Measurements from ENCODE around the gene HRCT1.
"Not testable (repeated sequence)": the region's sequence is repeated elsewhere in the genome, so short reads cannot be mapped to it uniquely, and the experiment has no call there.

HRCT1 gene

GRCh38 chr9:35868933-35869332 lies 37.1 kb upstream of the HRCT1 start:
- no peak overlapping the region for H3K9ac ChIP-seq (ENCODE audit: low read depth, low read length)

GRCh38 chr9:35869621-35870216 lies 36.3 kb upstream of the HRCT1 start:
- no peaks in the 10 kb centered on the region for H3K4me1 ChIP-seq (ENCODE audit: control insufficient read depth, insufficient read depth, low read length)
- no peaks in the 10 kb centered on the region for H3K36me3 ChIP-seq (ENCODE audit: control insufficient read depth, insufficient read depth, low read length)
- no peak overlapping the region for H3K9ac ChIP-seq (ENCODE audit: low read depth, low read length)
- no peaks in the 10 kb centered on the region for H3K9me3 ChIP-seq (ENCODE audit: control insufficient read depth, insufficient read depth, low read length)
- no peak overlapping the region for H3K4me3 ChIP-seq (ENCODE audit: low read depth, low read length)
- H3K27me3 ChIP-seq (ENCODE audit: control insufficient read depth, insufficient read depth, low read length), result no peaks in the 10 kb centered on the region

More at GRCh38 chr9:35868933-35869332, 37.1 kb upstream of the HRCT1 start:
- no peaks in the 10 kb centered on the region for H3K4me1 ChIP-seq (ENCODE audit: control insufficient read depth, insufficient read depth, low read length)
- H3K9me3 ChIP-seq (ENCODE audit: control insufficient read depth, insufficient read depth, low read length), result no peaks in the 10 kb centered on the region
- no peaks in the 10 kb centered on the region for H3K36me3 ChIP-seq (ENCODE audit: control insufficient read depth, insufficient read depth, low read length)
- H3K27me3 ChIP-seq (ENCODE audit: control insufficient read depth, insufficient read depth, low read length), result no peaks in the 10 kb centered on the region
- no peak overlapping the region for H3K4me3 ChIP-seq (ENCODE audit: low read depth, low read length)

- Histone ChIP-seq H3K36me3 (ENCODE audit: control insufficient read depth, insufficient read depth, low read length) (no peaks in the 10 kb centered on the region), H3K4me1 (ENCODE audit: control insufficient read depth, insufficient read depth, low read length) (no peaks in the 10 kb centered on the region), H3K9ac (ENCODE audit: low read depth, low read length) (no peak within 1 kb of the TSS), H3K27me3 (ENCODE audit: control insufficient read depth, insufficient read depth, low read length) (no peaks in the 10 kb centered on the region), H3K9me3 (ENCODE audit: control insufficient read depth, insufficient read depth, low read length) (no peaks in the 10 kb centered on the region), H3K4me3 (ENCODE audit: low read depth, low read length) (no peak within 1 kb of the TSS)
Observed at GRCh38 chr9:35870351-35870923, 35.6 kb upstream of the HRCT1 start, which contains the start of gene OR13J1. TSS of gene OR13J1 (minus strand) at chr9:35870401. CDS start at chr9:35870401, 0 bp downstream.

- no peaks in the 10 kb centered on the region for H3K36me3 ChIP-seq (ENCODE audit: control insufficient read depth, insufficient read depth, low read length)
- H3K9me3 ChIP-seq (ENCODE audit: control insufficient read depth, insufficient read depth, low read length), result no peaks in the 10 kb centered on the region
- H3K4me1 ChIP-seq (ENCODE audit: control insufficient read depth, insufficient read depth, low read length), result no peaks in the 10 kb centered on the region
- H3K9ac ChIP-seq (ENCODE audit: low read depth, low read length), result no peak overlapping the region
- no peak overlapping the region for H3K4me3 ChIP-seq (ENCODE audit: low read depth, low read length)
- no peaks in the 10 kb centered on the region for H3K27me3 ChIP-seq (ENCODE audit: control insufficient read depth, insufficient read depth, low read length)
Observed at GRCh38 chr9:35871545-35871944, 34.5 kb upstream of the HRCT1 start.

- H3K9ac ChIP-seq (ENCODE audit: low read depth, low read length), result no peak overlapping the region
- no peaks in the 10 kb centered on the region for H3K9me3 ChIP-seq (ENCODE audit: control insufficient read depth, insufficient read depth, low read length)
- no peaks in the 10 kb centered on the region for H3K27me3 ChIP-seq (ENCODE audit: control insufficient read depth, insufficient read depth, low read length)
- no peaks in the 10 kb centered on the region for H3K36me3 ChIP-seq (ENCODE audit: control insufficient read depth, insufficient read depth, low read length)
- H3K4me1 ChIP-seq (ENCODE audit: control insufficient read depth, insufficient read depth, low read length), result no peaks in the 10 kb centered on the region
- no peak overlapping the region for H3K4me3 ChIP-seq (ENCODE audit: low read depth, low read length)
Observed at GRCh38 chr9:35872505-35872904, 33.5 kb upstream of the HRCT1 start.

GRCh38 chr9:35882263-35882848 lies 23.6 kb upstream of the HRCT1 start:
- Histone ChIP-seq H3K9me3 (ENCODE audit: control insufficient read depth, insufficient read depth, low read length) (no peaks in the 10 kb centered on the region), H3K4me3 (ENCODE audit: low read depth, low read length) (no peak overlapping the region), H3K4me1 (ENCODE audit: control insufficient read depth, insufficient read depth, low read length) (no peaks in the 10 kb centered on the region), H3K9ac (ENCODE audit: low read depth, low read length) (no peak overlapping the region), H3K36me3 (ENCODE audit: control insufficient read depth, insufficient read depth, low read length) (no peaks in the 10 kb centered on the region), H3K27me3 (ENCODE audit: control insufficient read depth, insufficient read depth, low read length) (no peaks in the 10 kb centered on the region)

GRCh38 chr9:35882996-35883395 lies 23.0 kb upstream of the HRCT1 start:
- H3K4me1 ChIP-seq (ENCODE audit: control insufficient read depth, insufficient read depth, low read length), result no peaks in the 10 kb centered on the region
- no peak overlapping the region for H3K9ac ChIP-seq (ENCODE audit: low read depth, low read length)

GRCh38 chr9:35884908-35885307 lies 21.1 kb upstream of the HRCT1 start:
- not testable (repeated sequence) for H3K9ac ChIP-seq (ENCODE audit: low read depth, low read length); H3K36me3 ChIP-seq (ENCODE audit: control insufficient read depth, insufficient read depth, low read length); H3K4me3 ChIP-seq (ENCODE audit: low read depth, low read length); H3K27me3 ChIP-seq (ENCODE audit: control insufficient read depth, insufficient read depth, low read length); H3K9me3 ChIP-seq (ENCODE audit: control insufficient read depth, insufficient read depth, low read length); H3K4me1 ChIP-seq (ENCODE audit: control insufficient read depth, insufficient read depth, low read length)

More at GRCh38 chr9:35882996-35883395, 23.0 kb upstream of the HRCT1 start:
- Histone ChIP-seq H3K27me3 (ENCODE audit: control insufficient read depth, insufficient read depth, low read length) (no peaks in the 10 kb centered on the region), H3K36me3 (ENCODE audit: control insufficient read depth, insufficient read depth, low read length) (no peaks in the 10 kb centered on the region), H3K9me3 (ENCODE audit: control insufficient read depth, insufficient read depth, low read length) (no peaks in the 10 kb centered on the region), H3K4me3 (ENCODE audit: low read depth, low read length) (no peak overlapping the region)

- no peak overlapping the region for H3K9ac ChIP-seq (ENCODE audit: low read depth, low read length)
- H3K9me3 ChIP-seq (ENCODE audit: control insufficient read depth, insufficient read depth, low read length), result no peaks in the 10 kb centered on the region
- no peaks in the 10 kb centered on the region for H3K36me3 ChIP-seq (ENCODE audit: control insufficient read depth, insufficient read depth, low read length)
- H3K4me3 ChIP-seq (ENCODE audit: low read depth, low read length), result no peak overlapping the region
- no peaks in the 10 kb centered on the region for H3K27me3 ChIP-seq (ENCODE audit: control insufficient read depth, insufficient read depth, low read length)
- no peaks in the 10 kb centered on the region for H3K4me1 ChIP-seq (ENCODE audit: control insufficient read depth, insufficient read depth, low read length)
Observed at GRCh38 chr9:35891646-35892045, 14.4 kb upstream of the HRCT1 start.

GRCh38 chr9:35892051-35892450 lies 14.0 kb upstream of the HRCT1 start:
- Histone ChIP-seq H3K9me3 (ENCODE audit: control insufficient read depth, insufficient read depth, low read length) (no peaks in the 10 kb centered on the region), H3K9ac (ENCODE audit: low read depth, low read length) (no peak overlapping the region), H3K4me1 (ENCODE audit: control insufficient read depth, insufficient read depth, low read length) (no peaks in the 10 kb centered on the region), H3K36me3 (ENCODE audit: control insufficient read depth, insufficient read depth, low read length) (no peaks in the 10 kb centered on the region), H3K4me3 (ENCODE audit: low read depth, low read length) (no peak overlapping the region), H3K27me3 (ENCODE audit: control insufficient read depth, insufficient read depth, low read length) (no peaks in the 10 kb centered on the region)

- H3K36me3 ChIP-seq (ENCODE audit: control insufficient read depth, insufficient read depth, low read length), result no peaks in the 10 kb centered on the region
- H3K4me1 ChIP-seq (ENCODE audit: control insufficient read depth, insufficient read depth, low read length), result no peaks in the 10 kb centered on the region
- no peaks in the 10 kb centered on the region for H3K9me3 ChIP-seq (ENCODE audit: control insufficient read depth, insufficient read depth, low read length)
- H3K27me3 ChIP-seq (ENCODE audit: control insufficient read depth, insufficient read depth, low read length), result no peaks in the 10 kb centered on the region
- H3K9ac ChIP-seq (ENCODE audit: low read depth, low read length), result no peak overlapping the region
- H3K4me3 ChIP-seq (ENCODE audit: low read depth, low read length), result no peak overlapping the region
Observed at GRCh38 chr9:35896570-35896969, 9.4 kb upstream of the HRCT1 start.

GRCh38 chr9:35897376-35898099 lies 8.5 kb upstream of the HRCT1 start:
- not testable (repeated sequence) for H3K9me3 ChIP-seq (ENCODE audit: control insufficient read depth, insufficient read depth, low read length); H3K36me3 ChIP-seq (ENCODE audit: control insufficient read depth, insufficient read depth, low read length); H3K4me1 ChIP-seq (ENCODE audit: control insufficient read depth, insufficient read depth, low read length); H3K27me3 ChIP-seq (ENCODE audit: control insufficient read depth, insufficient read depth, low read length); H3K4me3 ChIP-seq (ENCODE audit: low read depth, low read length); H3K9ac ChIP-seq (ENCODE audit: low read depth, low read length)

Data from iPS-15b (cell line).